Measurements from ENCODE around the gene SRP72. TPM values are rescaled to one million over a fixed set of nuclear protein-coding genes. Genes with fewer than 3 reads are reported as not detected.
A peak's percentile ranks its signal among the peaks of the same experiment; 100 is the strongest.

Gene SRP72, protein sequence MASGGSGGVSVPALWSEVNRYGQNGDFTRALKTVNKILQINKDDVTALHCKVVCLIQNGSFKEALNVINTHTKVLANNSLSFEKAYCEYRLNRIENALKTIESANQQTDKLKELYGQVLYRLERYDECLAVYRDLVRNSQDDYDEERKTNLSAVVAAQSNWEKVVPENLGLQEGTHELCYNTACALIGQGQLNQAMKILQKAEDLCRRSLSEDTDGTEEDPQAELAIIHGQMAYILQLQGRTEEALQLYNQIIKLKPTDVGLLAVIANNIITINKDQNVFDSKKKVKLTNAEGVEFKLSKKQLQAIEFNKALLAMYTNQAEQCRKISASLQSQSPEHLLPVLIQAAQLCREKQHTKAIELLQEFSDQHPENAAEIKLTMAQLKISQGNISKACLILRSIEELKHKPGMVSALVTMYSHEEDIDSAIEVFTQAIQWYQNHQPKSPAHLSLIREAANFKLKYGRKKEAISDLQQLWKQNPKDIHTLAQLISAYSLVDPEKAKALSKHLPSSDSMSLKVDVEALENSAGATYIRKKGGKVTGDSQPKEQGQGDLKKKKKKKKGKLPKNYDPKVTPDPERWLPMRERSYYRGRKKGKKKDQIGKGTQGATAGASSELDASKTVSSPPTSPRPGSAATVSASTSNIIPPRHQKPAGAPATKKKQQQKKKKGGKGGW
- total RNA-seq, result 10 to 100 TPM; 67.9 to 76.5 TPM
- 57.2 TPM for polyA plus RNA-seq (ENCODE audit: insufficient read depth, low read depth, low replicate concordance)
- long read RNA-seq, donor 1, full-length matches to known transcripts, result 25 of 48 reads
- long read RNA-seq, donor 1, partial matches to known transcripts, result 23 of 48 reads
- long read RNA-seq, donor 1, other reads (novel, unspliced or antisense), result 0 of 48 reads
- long read RNA-seq, donor 2, full-length matches to known transcripts, result 13 of 72 reads
- long read RNA-seq, donor 2, partial matches to known transcripts, result 59 of 72 reads
- long read RNA-seq, donor 2, other reads (novel, unspliced or antisense), result 0 of 72 reads

DNA sequence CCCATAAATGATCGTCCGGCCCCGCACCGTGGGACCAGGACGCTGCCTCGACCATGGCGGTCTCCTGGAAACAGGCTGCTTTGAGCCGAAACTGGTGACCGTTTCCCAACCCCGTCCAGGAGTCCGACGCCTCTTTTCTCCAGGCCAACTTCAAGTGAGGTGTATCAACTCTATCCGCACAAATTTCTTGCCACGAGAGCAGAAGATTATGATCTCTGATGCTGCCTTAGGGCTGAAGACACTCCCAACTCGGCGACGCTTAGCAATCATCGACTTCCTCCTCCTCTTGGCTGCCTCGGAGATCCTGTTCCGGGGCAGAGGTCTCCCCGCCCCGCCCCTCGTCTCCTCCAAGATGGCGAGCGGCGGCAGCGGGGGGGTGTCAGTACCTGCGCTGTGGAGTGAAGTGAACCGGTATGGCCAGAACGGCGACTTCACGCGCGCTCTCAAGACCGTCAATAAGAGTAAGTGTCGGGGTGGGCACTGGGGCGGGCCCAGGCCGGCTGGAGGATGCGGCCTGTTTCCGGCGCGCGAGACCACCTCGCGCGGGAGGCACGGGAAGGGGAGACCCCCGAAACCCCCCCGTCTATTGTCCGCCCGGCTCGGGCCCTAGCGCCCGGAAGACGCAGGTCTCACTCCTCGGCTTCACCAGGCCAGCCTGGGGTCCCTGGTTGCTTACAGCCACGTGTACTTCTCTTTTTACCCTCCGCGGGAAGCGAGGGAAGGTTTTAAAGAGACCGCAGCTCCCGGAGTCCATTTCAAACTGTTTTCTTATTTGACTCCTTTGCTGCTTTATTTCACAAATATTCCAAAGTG is at the start of gene SRP72:
Gene SRP72 (plus strand): TSS at position 334 of the 813 bp plus-strand sequence. CDS start 19 bp downstream, at position 353.
- WGBS, 2 donors, result 0 to 1% methylated on average over 47 to 56 of the region's 62 CpGs
- Histone ChIP-seq H3K27me3 (no peaks in the 10 kb centered on the region), H3K9me3 (no peaks in the 10 kb centered on the region), H3K36me3 (ENCODE audit: low read depth, missing control alignments) (no peaks in the 10 kb centered on the region), H3K27ac (peak within 1 kb of the TSS; percentile 93 to 94), H3K4me1 (peaks cover 20% of the 10 kb centered on the region), H3K4me3 (peak within 1 kb of the TSS; percentile 100)
- peak; percentile 95 for DNase-seq
- intact Hi-C loops (cut with DNase I; ENCODE audit: low total_unique reads), result no loop called here
- TF ChIP-seq, protein P1, sequence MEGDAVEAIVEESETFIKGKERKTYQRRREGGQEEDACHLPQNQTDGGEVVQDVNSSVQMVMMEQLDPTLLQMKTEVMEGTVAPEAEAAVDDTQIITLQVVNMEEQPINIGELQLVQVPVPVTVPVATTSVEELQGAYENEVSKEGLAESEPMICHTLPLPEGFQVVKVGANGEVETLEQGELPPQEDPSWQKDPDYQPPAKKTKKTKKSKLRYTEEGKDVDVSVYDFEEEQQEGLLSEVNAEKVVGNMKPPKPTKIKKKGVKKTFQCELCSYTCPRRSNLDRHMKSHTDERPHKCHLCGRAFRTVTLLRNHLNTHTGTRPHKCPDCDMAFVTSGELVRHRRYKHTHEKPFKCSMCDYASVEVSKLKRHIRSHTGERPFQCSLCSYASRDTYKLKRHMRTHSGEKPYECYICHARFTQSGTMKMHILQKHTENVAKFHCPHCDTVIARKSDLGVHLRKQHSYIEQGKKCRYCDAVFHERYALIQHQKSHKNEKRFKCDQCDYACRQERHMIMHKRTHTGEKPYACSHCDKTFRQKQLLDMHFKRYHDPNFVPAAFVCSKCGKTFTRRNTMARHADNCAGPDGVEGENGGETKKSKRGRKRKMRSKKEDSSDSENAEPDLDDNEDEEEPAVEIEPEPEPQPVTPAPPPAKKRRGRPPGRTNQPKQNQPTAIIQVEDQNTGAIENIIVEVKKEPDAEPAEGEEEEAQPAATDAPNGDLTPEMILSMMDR (IDR thresholded peaks at IDR 0.05), result no peak
- TF ChIP-seq POLR2A (IDR thresholded peaks at IDR 0.05), result peak; percentile 34

DNA sequence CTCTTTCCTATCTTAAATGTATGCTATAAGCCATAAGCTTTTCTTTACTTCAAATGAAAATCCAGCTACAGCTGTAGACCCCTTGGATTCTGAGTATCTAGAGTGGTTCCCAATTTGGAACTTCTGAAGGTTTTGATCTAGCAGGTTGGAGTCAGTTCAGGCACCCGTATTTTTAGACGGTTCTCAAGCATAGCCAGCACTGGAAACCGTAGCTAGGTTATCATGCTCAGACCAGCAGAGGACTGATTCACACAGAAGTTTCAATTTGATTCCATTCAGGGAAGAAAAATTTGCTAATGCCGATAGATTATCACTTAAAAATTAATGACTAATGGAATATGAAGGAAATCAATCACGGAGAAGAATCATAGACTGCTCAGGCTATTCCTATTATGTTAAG is 43.2 kb upstream of the SRP72 start:
- Histone ChIP-seq H3K4me1 (peaks cover 2% of the 10 kb centered on the region), H3K4me3 (no peak overlapping the region), H3K36me3 (ENCODE audit: low read depth, missing control alignments) (no peaks in the 10 kb centered on the region), H3K9me3 (no peaks in the 10 kb centered on the region), H3K27ac (no peak overlapping the region), H3K27me3 (no peaks in the 10 kb centered on the region)
- DNase-seq, result no peak
- TF ChIP-seq POLR2A (IDR thresholded peaks at IDR 0.05), result no peak
- TF ChIP-seq, protein P1 (IDR thresholded peaks at IDR 0.05), result no peak
- 84 to 89% methylated on average over 5 of the region's 5 CpGs for WGBS, 2 donors
- intact Hi-C loops (cut with DNase I; ENCODE audit: low total_unique reads), result no loop called here

DNA sequence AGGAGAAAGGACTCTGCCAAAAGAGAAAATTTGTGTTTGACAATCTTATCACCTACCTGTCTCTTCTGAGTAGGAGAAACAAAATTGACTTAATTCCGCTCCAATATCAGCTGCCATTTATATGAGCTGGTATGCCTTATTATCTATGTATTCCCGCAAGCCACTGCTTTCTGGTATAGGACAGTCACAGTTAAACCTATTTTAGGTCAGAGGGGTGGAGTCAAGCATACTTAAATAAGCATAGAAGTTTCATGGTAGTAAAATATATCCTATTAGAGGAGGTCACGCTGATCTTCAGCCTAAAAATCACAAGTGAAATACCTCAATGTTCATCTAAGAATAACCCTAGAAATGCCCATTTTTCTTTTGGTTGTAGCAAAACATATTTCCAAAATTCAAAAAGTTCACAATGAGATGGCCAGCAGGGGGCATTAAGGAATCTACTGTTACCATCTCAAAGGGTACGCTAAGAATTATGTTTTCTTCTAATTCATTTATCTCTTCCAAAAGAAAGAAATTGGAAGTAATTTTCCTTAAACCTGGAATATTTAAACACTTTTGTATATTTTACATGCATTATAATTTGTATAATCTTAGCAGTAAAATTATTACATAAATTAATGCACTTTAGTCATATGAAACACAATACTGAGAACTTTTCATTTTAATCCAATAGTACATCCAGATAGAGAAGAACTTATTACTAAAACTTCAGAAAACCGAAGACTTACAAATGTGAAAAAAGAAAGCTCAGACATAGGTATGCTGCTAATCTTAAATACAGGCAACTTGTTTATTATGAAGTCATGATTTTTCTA is 42.5 kb upstream of the SRP72 start:
- no peak for TF ChIP-seq POLR2A (IDR thresholded peaks at IDR 0.05)
- TF ChIP-seq, protein P1 (IDR thresholded peaks at IDR 0.05), result peak; percentile 33 to 75 (median 56)
- Histone ChIP-seq H3K9me3 (no peaks in the 10 kb centered on the region), H3K36me3 (ENCODE audit: low read depth, missing control alignments) (no peaks in the 10 kb centered on the region), H3K4me3 (no peak overlapping the region), H3K4me1 (peaks cover 6% of the 10 kb centered on the region), H3K27me3 (no peaks in the 10 kb centered on the region), H3K27ac (no peak overlapping the region)
- WGBS, 2 donors, result 62 to 65% methylated on average over 5 of the region's 5 CpGs
- peak; percentile 68 for DNase-seq
- intact Hi-C loops (cut with DNase I; ENCODE audit: low total_unique reads), result no loop called here

DNA sequence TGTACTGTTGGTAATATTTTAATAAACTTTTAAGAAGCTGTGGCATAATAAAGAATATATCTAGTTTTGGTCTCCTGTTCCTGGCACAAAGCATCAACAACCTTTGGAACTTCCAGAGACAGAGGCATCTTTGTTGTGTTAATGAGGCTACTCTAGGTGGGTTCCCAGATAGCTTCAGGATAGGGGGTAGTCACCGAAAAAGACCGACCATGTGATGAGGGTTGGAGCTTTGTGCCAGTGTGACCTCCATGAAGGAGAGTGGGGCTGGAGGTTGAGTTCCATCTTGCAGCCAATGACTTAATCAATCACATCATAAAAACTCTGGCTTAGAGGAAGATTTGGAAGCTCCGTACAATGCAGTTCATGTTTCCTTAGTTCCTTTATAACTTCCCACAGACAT is 41.9 kb upstream of the SRP72 start:
- no peaks in the 10 kb centered on the region for H3K9me3 ChIP-seq
- peaks cover 6% of the 10 kb centered on the region for H3K4me1 ChIP-seq
- H3K36me3 ChIP-seq (ENCODE audit: low read depth, missing control alignments), result no peaks in the 10 kb centered on the region
- H3K27ac ChIP-seq, result no peak overlapping the region
- WGBS, 2 donors, result 89 to 93% methylated on average over 3 of the region's 3 CpGs
- no peak for DNase-seq
- H3K27me3 ChIP-seq, result no peaks in the 10 kb centered on the region
- TF ChIP-seq, protein P1 (IDR thresholded peaks at IDR 0.05), result no peak
- no peak for TF ChIP-seq POLR2A (IDR thresholded peaks at IDR 0.05)
- H3K4me3 ChIP-seq, result no peak overlapping the region
- intact Hi-C loops (cut with DNase I; ENCODE audit: low total_unique reads), result no loop called here

Measured in testis (tissue), 5 donors.